HEK293T (cell line): Measurements from ENCODE around the gene ATOH8.

Experiments used
- CTCF ChIA-PET: fragments of 350-600 bp; formaldehyde crosslinking; extraction: SDS; loops from one replicate; lab custom pipeline; 2021; ENCODE audit warnings: antibody characterized with exemption, inconsistent platforms; lab: Yijun Ruan, JAX
- POLR2A ChIA-PET: fragments of 350-600 bp; formaldehyde crosslinking; extraction: SDS; loops from one replicate; lab custom pipeline; 2020; ENCODE audit warnings: antibody characterized with exemption, inconsistent platforms; lab: Yijun Ruan, JAX
- DNase-seq: peaks from one replicate; pipeline ENCODE4 v3.0.0; 2012; ENCODE audit warnings: mixed read lengths; ENCODE audit errors: extremely low spot score
- ARNT ChIP-seq: fragments of 450-650 bp; IDR thresholded peaks from 2 replicates; pipeline ENCODE4 v1.6.1; 2017; ENCODE audit warnings: mild to moderate bottlenecking
- BHLHE40 ChIP-seq: fragments of 450-650 bp; IDR thresholded peaks from 2 replicates; pipeline ENCODE4 v1.6.1; 2016; ENCODE audit warnings: mild to moderate bottlenecking, moderate library complexity, borderline replicate concordance
- CTBP1 ChIP-seq: fragments of 450-650 bp; IDR thresholded peaks from 2 replicates; pipeline ENCODE4 v1.6.1; 2016; ENCODE audit warnings: borderline replicate concordance
- ELF4 ChIP-seq: fragments of 450-650 bp; IDR thresholded peaks from 2 replicates; pipeline ENCODE4 v1.6.1; 2017; ENCODE audit warnings: antibody characterized with exemption
- FOXA1 ChIP-seq: fragments of 450-650 bp; IDR thresholded peaks from 2 replicates; pipeline ENCODE4 v1.6.1; 2016; ENCODE audit warnings: mild to moderate bottlenecking
- FOXK2 ChIP-seq: fragments of 450-650 bp; IDR thresholded peaks from 2 replicates; pipeline ENCODE4 v1.6.1; 2016; ENCODE audit warnings: mild to moderate bottlenecking
- FOXM1 ChIP-seq: fragments of 450-650 bp; IDR thresholded peaks from 2 replicates; pipeline ENCODE4 v1.6.1; 2017; ENCODE audit warnings: mild to moderate bottlenecking, borderline replicate concordance
- HDGF ChIP-seq: fragments of 450-650 bp; IDR thresholded peaks from 2 replicates; pipeline ENCODE4 v1.6.1; 2017; ENCODE audit warnings: antibody characterized with exemption, borderline replicate concordance
- L3MBTL2 ChIP-seq: fragments of 450-650 bp; conservative IDR thresholded peaks from 2 replicates; pipeline ENCODE4 v1.6.1; 2016; ENCODE audit warnings: mild to moderate bottlenecking
- LEF1 ChIP-seq: fragments of 450-650 bp; IDR thresholded peaks from 2 replicates; pipeline ENCODE4 v1.6.1; 2017; ENCODE audit warnings: mild to moderate bottlenecking, borderline replicate concordance
- NFRKB ChIP-seq: fragments of 450-650 bp; IDR thresholded peaks from 2 replicates; pipeline ENCODE4 v1.6.1; 2016; ENCODE audit warnings: mild to moderate bottlenecking, moderate library complexity
- PKNOX1 ChIP-seq: fragments of 450-650 bp; IDR thresholded peaks from 2 replicates; pipeline ENCODE4 v1.6.1; 2016
- SP1 ChIP-seq: fragments of 450-650 bp; IDR thresholded peaks from 2 replicates; pipeline ENCODE4 v1.6.1; 2017
- SUZ12 ChIP-seq: fragments of 450-650 bp; IDR thresholded peaks from 2 replicates; pipeline ENCODE4 v1.6.1; 2016; ENCODE audit warnings: mild to moderate bottlenecking
- TARDBP ChIP-seq: fragments of 450-650 bp; IDR thresholded peaks from 2 replicates; pipeline ENCODE4 v1.6.1; 2016
- ZNF384 ChIP-seq: fragments of 450-650 bp; IDR thresholded peaks from 2 replicates; pipeline ENCODE4 v1.6.1; 2016

Gene ATOH8

GRCh38 chr2:85773692-85774091 is 19.9 kb downstream of the ATOH8 start:
- no peak for DNase-seq
- ChIA-PET CTCF (interaction anchor here (0.5 kb wide), 1 partner anchor 13 kb away, joined by 3 read pairs; no protein-coding TSS in a partner anchor), POLR2A (no interaction called here)
- TF ChIP-seq FOXA1 (no peak), L3MBTL2 (no peak), CTBP1 (no peak), LEF1 (no peak), NFRKB (no peak), ZNF384 (no peak), BHLHE40 (no peak), FOXM1 (no peak), SUZ12 (no peak), ELF4 (no peak), PKNOX1 (no peak), SP1 (no peak), TARDBP (no peak), HDGF (no peak), ARNT (no peak)

- TF ChIP-seq L3MBTL2 (no peak), FOXK2 (no peak), CTBP1 (no peak), ARNT (no peak), ZNF384 (no peak), SP1 (no peak)
- CTCF ChIA-PET = interaction anchor here (1.5 kb wide), 1 partner anchor 29 kb away, joined by 3 read pairs; no protein-coding TSS in a partner anchor
- DNase-seq = no peak
- POLR2A ChIA-PET = no interaction called here
These were observed 20.6 kb downstream of the ATOH8 start for GRCh38 chr2:85774126-85774978.

- no peak for DNase-seq
- ChIA-PET POLR2A (interaction anchor here (1.0 kb wide), 1 partner anchor 23 kb away, joined by 3 read pairs; no protein-coding TSS in a partner anchor), CTCF (interaction anchor here (1.5 kb wide), 1 partner anchor 27 kb away, joined by 3 read pairs; no protein-coding TSS in a partner anchor)
- no peak for TF ChIP-seq PKNOX1
- no peak for TF ChIP-seq TARDBP
- no peak for TF ChIP-seq BHLHE40
- no peak for TF ChIP-seq LEF1
- no peak for TF ChIP-seq NFRKB
- no peak for TF ChIP-seq ZNF384
- no peak for TF ChIP-seq SP1
- no peak for TF ChIP-seq ARNT
- no peak for TF ChIP-seq ELF4
- TF ChIP-seq L3MBTL2 = no peak
- no peak for TF ChIP-seq SUZ12
- TF ChIP-seq FOXK2 = no peak
- TF ChIP-seq FOXM1 = no peak
- TF ChIP-seq CTBP1 = no peak
These were observed 21.9 kb downstream of the ATOH8 start for GRCh38 chr2:85775406-85776381.

GRCh38 chr2:85776672-85777071 is 22.9 kb downstream of the ATOH8 start:
- CTCF ChIA-PET = no interaction called here
- POLR2A ChIA-PET = interaction anchor here (1.0 kb wide), 1 partner anchor 22 kb away, joined by 3 read pairs; no protein-coding TSS in a partner anchor
- TF ChIP-seq PKNOX1 (no peak), NFRKB (no peak), SP1 (no peak), L3MBTL2 (no peak), BHLHE40 (no peak), ARNT (no peak), ELF4 (no peak), FOXM1 (no peak)

GRCh38 chr2:85777441-85777861 is 23.7 kb downstream of the ATOH8 start:
- DNase-seq = no peak
- TF ChIP-seq L3MBTL2 = no peak
- TF ChIP-seq FOXA1 = no peak
- no peak for TF ChIP-seq NFRKB
- no peak for TF ChIP-seq ELF4
- ChIA-PET POLR2A (no interaction called here), CTCF (interaction anchor here (0.7 kb wide), 1 partner anchor 11 kb away, joined by 4 read pairs; no protein-coding TSS in a partner anchor)

More at GRCh38 chr2:85776672-85777071, 22.9 kb downstream of the ATOH8 start:
- DNase-seq = no peak
